Fibroblast of pulmonary artery (primary cell): ENCODE results near the gene ZNF396.

ENCODE experiments used
- DNase-seq: peaks from one replicate; pipeline ENCODE4 v3.0.0-alpha.2; 2010; ENCODE audit warnings: low read depth
- H3K4me3 ChIP-seq: replicated peaks from 2 replicates; pipeline ENCODE4 v1.5.1; 2011; ENCODE audit warnings: low read depth, mild to moderate bottlenecking, control low read depth, low read length, moderate library complexity
- TF ChIP-seq, protein P1 (sequence below): IDR thresholded peaks from 2 replicates; pipeline ENCODE4 v1.5.1; 2011; ENCODE audit warnings: mild to moderate bottlenecking, control low read depth, low read length, inconsistent platforms; ENCODE audit errors: missing control alignments

ZNF396 gene

DNA sequence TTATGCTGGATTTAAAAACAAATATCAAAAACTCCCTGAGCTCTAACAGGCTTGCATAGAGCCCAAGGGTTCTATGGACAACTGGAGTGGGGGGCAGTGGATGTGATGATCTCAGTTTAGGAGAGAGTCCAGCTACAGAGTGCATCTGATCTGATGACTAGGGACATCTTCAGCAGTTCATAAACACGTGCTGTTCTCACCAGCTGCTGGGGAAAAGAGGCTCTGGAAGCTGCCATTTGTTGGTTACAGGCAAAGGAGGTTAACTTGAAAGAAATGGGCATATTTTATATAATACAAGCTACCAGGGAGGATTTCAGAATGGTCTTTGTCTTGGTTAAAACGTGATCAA is 36.0 kb upstream of the ZNF396 start:
- TF ChIP-seq, protein P1, sequence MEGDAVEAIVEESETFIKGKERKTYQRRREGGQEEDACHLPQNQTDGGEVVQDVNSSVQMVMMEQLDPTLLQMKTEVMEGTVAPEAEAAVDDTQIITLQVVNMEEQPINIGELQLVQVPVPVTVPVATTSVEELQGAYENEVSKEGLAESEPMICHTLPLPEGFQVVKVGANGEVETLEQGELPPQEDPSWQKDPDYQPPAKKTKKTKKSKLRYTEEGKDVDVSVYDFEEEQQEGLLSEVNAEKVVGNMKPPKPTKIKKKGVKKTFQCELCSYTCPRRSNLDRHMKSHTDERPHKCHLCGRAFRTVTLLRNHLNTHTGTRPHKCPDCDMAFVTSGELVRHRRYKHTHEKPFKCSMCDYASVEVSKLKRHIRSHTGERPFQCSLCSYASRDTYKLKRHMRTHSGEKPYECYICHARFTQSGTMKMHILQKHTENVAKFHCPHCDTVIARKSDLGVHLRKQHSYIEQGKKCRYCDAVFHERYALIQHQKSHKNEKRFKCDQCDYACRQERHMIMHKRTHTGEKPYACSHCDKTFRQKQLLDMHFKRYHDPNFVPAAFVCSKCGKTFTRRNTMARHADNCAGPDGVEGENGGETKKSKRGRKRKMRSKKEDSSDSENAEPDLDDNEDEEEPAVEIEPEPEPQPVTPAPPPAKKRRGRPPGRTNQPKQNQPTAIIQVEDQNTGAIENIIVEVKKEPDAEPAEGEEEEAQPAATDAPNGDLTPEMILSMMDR: no peak
- no peak for DNase-seq
- no peak overlapping the region for H3K4me3 ChIP-seq

DNA sequence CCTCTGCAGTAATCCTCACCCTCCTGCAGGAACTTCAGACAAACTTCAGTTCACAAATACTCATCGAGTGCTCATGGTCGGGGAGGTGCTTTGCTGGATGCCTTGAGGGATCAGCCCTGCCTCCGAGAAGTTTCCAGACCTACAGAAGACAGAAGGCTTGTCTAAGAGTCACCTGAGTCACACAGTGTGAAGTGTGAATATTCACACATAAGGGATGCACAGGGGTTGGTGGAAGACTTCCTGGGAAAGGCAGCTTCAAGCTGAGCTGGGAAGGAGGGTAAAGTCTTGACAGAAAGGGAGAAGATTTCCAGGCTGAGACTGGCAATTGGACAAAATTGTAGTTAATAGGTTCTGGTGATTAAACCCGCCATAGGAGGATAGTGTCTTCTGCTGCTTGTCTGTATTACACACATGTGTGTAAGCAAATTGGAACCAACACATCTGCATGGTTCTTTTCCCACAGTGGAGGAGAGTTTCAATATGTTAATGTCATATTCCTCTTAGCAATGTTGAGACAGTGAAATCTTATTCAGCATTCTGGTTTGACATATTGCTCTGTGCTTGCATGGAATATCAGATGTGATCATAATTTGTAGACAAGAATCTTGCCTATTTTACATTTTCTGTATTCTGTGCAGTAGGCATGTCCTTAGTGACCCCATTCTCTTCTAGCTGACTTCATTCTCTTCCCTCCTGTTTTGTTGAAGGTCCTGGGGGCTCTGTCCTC is 34.7 kb upstream of the ZNF396 start:
- TF ChIP-seq, protein P1: no peak
- no peak overlapping the region for H3K4me3 ChIP-seq
- DNase-seq: no peak

DNA sequence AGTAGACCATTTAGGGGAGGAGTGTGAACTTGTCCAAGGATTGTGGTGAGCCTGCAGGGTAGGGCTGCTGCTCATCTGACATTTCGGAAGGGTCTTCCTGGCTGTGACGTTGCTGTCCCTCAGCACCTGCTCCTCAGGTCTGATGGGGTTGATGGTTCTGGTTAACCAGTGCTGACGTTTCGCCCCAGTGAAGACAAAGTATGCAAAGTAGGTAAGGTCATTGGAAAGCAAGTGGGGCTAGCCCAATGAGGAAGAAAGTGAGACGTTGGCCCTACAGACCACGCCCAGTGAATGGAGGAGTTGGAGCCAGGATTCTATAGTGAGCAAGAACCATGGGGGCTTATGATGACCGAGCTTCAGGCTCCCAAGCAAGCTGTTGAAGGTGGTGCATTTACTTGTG is 33.4 kb upstream of the ZNF396 start:
- no peak for DNase-seq
- TF ChIP-seq, protein P1: no peak
- H3K4me3 ChIP-seq: no peak overlapping the region

DNA sequence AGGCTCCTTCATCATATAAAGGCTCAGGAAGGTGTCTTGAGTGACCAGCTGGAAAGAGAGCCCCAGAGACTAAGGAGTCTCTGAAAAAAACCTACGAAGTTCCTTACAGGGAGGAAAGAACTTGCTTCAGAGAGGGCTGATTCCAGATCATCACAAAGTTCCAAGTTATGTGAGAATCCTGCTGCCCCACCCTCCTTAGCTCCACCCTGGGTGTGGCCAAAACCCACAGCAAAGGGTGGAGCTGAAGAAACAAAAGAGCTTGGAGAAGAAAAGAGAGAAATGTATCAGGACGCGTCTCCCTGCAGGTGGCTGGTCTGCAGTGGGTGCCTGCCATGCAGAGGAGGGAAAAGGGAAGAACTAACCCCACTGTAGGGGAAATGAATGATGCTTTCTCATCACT is 32.8 kb upstream of the ZNF396 start:
- TF ChIP-seq, protein P1: no peak
- no peak for DNase-seq
- no peak overlapping the region for H3K4me3 ChIP-seq

DNA sequence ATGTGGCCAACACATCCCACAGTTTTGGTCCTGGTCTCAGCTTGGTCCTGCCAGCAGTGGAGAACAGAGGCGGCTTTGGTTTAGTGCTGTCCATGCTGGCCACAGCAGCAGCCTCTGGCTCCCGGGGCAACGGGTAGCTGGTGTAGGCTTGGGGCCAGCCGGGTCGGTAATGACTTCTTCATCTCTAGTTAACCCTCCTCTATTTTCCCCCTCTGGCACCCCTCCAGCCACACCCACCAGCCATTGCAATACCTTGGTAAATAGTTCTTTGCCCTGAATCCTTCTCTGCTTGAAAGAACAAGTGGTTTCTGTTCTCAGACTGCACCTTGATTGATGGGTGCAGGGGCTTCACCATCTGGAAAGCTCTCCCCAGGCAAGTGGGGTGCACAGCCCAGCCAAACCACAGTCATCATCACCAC is 31.7 kb upstream of the ZNF396 start:
- TF ChIP-seq, protein P1: no peak
- no peak for DNase-seq
- H3K4me3 ChIP-seq: no peak overlapping the region

DNA sequence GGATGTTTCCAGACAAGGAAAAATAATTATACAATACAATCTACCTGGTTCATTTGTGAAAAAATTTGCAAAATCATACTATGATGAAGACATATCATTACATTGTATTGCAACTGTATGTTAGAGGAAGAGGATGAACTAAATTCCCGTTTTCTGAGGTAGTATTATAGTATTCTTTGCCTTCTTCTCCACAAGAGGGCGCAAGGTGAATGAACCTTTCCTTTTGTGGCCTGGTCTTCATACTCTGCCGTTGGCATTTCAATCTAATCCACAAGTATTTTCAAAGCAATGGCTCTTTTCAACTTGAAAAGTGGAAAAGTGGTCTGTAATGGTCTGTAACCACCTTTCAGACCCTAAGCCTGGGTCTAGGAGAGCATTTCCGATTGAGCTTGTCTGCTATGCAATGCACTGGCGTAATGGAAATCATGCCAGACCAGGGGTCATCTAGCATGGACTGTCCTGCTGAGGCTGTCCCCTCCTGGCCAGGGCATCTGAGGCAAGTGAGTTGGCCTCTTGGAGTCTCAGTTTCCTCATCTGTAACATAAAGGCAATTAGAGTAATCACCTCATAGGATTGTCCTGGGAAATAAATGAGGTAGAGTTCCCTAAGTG is 30.8 kb upstream of the ZNF396 start:
- peak; percentile 84 for DNase-seq
- TF ChIP-seq, protein P1: peak; percentile 79
- no peak overlapping the region for H3K4me3 ChIP-seq

DNA sequence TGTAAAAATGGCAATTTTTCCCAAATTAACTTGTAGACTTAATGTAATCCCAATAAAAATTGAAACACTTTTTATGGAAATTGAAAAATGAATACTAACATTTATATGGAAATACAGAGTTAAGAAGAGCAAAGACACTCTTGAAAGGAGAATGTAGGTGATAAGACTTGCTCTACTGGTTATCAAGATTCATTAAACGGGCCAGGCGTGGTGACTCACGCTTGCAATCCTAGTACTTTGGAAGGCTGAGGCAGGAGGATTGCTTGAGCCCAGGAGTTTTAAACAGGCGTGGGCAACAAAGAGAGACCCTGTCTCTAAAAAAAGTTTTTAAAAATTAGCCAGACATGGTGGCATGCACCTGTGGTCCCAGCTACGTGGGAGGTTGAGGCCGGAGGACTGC is 29.5 kb upstream of the ZNF396 start:
- TF ChIP-seq, protein P1: no peak

More for the DNA sequence above, 29.5 kb upstream of the ZNF396 start:
- DNase-seq: no peak
- no peak overlapping the region for H3K4me3 ChIP-seq
